Subcutaneous adipose tissue (tissue), 4 donors: ENCODE data around the gene CEP72. TPM values are rescaled to one million over a fixed set of nuclear protein-coding genes. Genes with fewer than 3 reads are reported as not detected.

Source experiments
- total RNA-seq, 4 donors: library from RNA; depleted of rRNA; stranded (reverse); fragments of >200 nt; gene quantifications; one replicate each; pipeline ENCODE4 v1.1.0, GENCODE V29; 2016
- TF ChIP-seq, protein P1 (sequence below): fragments of 450-650 bp; IDR thresholded peaks from one replicate; pipeline ENCODE4 v1.5.1; 2016; ENCODE audit warnings: low read depth, mild to moderate bottlenecking, control low read depth, antibody characterized with exemption, moderate library complexity

Gene CEP72
- total RNA-seq, 4 donors from 2014 or later = 1.8 to 5.3 (median 2.9) TPM

DNA sequence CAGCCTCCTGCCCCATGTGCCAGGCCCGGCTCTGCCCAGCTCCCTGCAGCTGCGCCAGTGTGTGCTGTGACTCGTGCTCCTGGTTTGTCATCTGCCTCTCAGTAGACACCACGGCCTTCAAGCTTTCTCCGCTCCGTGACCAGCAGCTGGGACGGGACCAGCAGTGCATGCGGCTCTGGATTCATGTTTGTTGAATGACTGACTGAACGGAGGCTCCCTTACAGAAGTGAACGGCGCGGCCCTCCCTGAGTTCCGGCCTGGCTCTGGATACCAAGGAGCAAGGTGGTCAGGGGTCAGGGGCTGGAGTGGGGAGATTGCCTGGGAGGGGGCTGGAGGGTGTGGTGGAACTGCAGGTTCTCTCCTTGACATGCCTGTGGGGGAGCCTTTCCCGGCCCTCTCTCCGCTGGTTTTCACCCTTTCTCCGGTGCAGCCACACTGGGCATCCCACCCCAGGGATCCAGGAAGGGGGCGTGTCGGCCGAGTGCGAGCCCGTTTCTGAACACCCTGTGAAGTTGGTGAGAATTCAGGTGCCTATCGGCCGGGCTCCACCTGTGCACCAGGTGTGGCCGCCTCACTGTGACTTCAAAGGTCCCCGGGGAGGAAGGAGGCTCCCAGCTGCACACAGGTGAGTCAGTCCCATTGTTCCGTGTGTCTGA is 11.1 kb upstream of the CEP72 start:
- TF ChIP-seq, protein P1, sequence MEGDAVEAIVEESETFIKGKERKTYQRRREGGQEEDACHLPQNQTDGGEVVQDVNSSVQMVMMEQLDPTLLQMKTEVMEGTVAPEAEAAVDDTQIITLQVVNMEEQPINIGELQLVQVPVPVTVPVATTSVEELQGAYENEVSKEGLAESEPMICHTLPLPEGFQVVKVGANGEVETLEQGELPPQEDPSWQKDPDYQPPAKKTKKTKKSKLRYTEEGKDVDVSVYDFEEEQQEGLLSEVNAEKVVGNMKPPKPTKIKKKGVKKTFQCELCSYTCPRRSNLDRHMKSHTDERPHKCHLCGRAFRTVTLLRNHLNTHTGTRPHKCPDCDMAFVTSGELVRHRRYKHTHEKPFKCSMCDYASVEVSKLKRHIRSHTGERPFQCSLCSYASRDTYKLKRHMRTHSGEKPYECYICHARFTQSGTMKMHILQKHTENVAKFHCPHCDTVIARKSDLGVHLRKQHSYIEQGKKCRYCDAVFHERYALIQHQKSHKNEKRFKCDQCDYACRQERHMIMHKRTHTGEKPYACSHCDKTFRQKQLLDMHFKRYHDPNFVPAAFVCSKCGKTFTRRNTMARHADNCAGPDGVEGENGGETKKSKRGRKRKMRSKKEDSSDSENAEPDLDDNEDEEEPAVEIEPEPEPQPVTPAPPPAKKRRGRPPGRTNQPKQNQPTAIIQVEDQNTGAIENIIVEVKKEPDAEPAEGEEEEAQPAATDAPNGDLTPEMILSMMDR = no peak

DNA sequence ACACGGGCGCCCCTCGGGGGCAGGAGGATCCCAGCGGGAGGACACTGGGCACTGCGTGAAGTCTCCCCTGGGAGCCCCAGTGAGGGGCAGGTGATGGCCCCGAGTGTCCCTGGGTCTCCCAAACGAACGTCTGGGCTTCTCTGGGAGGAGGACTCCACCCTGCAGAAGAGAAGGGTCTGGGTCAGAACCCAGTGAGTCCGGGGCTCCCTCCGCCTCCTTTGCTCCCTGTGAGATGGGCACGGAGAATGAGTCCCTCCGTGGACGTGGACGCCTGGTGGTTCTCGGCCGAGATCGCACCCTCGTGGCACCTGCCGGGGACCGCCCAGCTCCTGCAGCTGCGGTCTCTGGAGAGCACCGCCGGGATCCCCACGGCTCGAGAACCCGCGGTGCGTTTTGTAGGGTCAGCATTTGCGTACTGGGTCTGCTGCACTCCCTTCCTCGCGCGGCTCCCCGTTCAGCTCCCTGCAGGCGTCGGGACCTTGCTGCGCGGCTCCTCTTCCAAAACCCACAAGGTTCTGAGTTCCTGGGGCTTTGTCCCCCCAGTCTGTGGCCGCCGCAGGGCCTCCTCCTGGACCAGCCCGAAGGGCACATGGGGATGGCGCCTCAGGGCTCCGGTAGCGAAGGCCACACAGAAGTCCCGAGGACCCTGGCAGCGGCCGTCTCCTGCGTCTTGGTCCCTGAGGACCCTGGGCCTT is 10.2 kb upstream of the CEP72 start:
- TF ChIP-seq, protein P1 = no peak

DNA sequence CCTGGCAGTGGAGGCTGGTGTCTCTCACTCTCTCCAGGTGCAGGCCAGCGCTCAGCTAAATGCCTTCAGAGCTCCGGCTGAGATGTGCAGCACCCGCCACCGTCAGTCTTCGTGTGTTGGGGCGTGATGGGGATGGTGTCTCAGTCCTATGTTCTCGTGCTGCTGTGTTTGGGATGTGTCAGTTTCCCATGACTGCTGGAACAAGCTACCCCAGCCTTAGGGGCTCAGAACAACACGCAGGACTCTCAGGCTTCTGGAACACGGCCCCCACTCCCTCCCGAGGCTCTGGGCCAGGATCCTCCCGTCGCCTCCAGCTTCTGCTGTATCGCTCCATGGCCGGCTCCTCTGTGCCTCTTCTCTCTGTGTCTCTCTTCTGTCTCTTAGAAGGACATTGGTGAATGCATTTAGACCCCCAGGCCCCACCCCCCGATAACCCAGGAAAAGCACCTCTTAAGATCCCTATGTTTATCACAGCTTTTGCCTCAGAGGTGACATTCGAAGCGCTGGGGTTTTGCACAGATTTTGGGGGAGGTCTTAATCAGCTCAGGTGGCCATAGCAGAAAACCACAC is 9.6 kb upstream of the CEP72 start:
- TF ChIP-seq, protein P1 = no peak

DNA sequence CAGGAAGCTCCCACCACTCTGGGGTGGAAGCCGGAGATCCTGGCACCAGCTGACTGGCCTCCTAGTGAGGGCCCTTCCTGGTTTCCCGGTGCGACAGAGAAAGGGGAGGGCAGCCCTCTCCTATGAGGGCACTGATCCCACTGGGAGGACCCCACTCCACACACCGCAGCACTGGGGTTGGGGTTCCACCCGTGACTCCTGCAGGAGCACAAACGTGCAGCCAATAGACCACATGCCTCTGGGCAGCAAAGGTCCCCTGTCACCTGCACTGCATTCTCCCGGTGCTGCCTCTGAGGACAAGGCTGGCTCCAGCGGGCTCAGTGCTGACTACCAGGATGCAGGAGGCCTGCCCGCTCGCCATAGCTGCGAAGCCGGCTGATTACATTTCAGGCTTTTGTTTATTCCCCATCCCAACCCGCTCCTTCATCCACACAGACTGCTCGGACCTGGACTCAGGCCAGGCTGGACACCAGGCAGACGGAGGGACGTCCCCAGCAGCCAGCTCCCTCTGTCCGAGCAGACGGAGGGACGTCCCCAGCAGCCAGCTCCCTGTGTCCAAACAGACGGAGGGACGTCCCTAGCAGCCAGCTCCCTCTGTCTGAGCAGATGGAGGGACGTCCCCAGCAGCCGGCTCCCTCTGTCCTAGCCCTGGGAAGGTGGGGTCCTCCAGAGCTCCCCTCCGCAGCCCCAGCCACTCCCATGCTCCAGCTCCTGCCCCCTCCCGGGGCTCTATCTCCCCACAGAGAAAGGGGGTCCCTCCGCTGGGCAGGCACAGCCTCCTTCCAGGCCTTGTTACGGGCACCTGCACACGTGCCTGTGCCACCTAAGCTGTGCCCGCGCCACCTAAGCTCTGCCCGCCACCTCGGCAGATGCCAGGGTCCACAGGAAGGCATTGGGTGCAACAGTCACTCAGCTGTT is 8.8 kb upstream of the CEP72 start:
- TF ChIP-seq, protein P1 = no peak

DNA sequence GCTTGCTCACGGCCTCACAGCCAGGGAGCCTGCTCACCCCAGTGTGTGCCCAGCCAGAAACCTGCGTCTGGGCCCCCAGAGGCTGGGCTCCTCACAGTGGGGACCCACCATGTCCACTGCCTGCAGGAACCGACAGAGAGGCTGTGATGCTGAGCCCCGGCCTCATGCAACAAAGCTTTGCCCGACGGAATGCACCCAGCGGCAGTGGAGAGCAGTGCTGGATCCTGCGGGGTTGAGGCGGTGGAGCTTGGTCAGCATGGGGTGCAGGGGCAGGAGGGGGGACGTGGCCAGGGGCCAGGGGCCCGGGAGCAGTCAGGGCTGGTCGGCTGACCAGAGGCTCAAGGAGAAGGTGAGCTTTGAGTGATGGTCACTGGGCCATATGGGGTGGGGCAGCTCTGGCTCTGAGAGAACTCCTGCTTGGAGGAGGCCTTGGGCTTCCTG is 7.7 kb upstream of the CEP72 start:
- TF ChIP-seq, protein P1 = no peak

DNA sequence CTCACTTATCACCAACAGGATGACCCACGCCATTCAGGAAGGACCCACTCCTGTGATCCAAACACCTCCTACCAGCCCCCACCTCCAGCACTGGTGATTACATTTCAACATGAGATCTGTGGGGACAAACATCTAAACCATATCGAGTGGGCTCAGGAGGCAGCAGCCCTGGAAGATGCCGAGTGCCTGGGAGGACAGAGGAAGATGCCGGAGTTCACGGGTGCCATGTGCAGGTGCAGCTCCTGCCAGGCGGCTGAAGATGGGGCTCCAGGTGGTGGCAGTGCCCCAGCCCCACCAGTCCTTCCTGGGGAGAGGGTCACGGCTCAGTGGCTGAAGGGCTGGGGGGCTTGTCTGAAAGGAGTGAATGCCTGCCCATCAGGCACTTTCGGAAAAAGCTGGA is 6.1 kb upstream of the CEP72 start:
- TF ChIP-seq, protein P1 = no peak
